PC-9 (cell line): ENCODE data around the gene DAPK2. TPM values are rescaled to one million over a fixed set of nuclear protein-coding genes. Genes with fewer than 3 reads are reported as not detected.

Experiments
- BruUV-seq: library from RNA; stranded (reverse); fragments of 400-500 nt; replicated peaks from 2 replicates; lab custom pipeline; 2021; lab: Mats Ljungman, UMichigan
- CTCF ChIA-PET: fragments of 300-600 bp; sonication (Branson Sonifier 250); formaldehyde crosslinking; loops from one replicate; lab custom pipeline; 2022; ENCODE audit warnings: antibody characterized with exemption; lab: Charles Lee
- POLR2A ChIA-PET: fragments of 300-600 bp; sonication (Branson Sonifier 250); formaldehyde crosslinking; loops from one replicate; lab custom pipeline; 2022; ENCODE audit warnings: antibody characterized with exemption; ENCODE audit not compliant: unreplicated experiment; lab: Charles Lee
- DNase-seq, 2 experiments: peaks; one replicate each; pipeline versions ENCODE4 v3.0.0 to v3.0.0-alpha.2; 2015 to 2022; ENCODE audit warnings: mixed read lengths in 1 of 2
- H2AFZ ChIP-seq: fragments of 200-600 bp; sonication (generic); 2 replicates; pipeline ENCODE4 v1.8.1; 2017; ENCODE audit warnings: antibody characterized with exemption
- H3F3A ChIP-seq: fragments of 200-600 bp; sonication (generic); 2 replicates; pipeline ENCODE4 v1.8.1; 2017; ENCODE audit warnings: antibody characterized with exemption, mild to moderate bottlenecking, low read depth; ENCODE audit not compliant: insufficient read depth
- H3K27ac ChIP-seq: fragments of 200-600 bp; sonication (generic); 2 replicates; pipeline ENCODE4 v1.6.1; 2016; ENCODE audit warnings: mixed run types
- H3K27me3 ChIP-seq: fragments of 200-600 bp; sonication (generic); 2 replicates; pipeline ENCODE4 v1.6.1; 2016; ENCODE audit warnings: low read depth, mixed run types; ENCODE audit not compliant: insufficient read depth
- H3K36me3 ChIP-seq: fragments of 200-600 bp; sonication (generic); 2 replicates; pipeline ENCODE4 v1.6.1; 2016; ENCODE audit warnings: low read depth, mixed run types
- H3K4me1 ChIP-seq: fragments of 200-600 bp; sonication (generic); replicated peaks from 2 replicates; pipeline ENCODE4 v1.6.1; 2016; ENCODE audit warnings: mixed run types; ENCODE audit not compliant: insufficient read depth
- H3K4me2 ChIP-seq: fragments of 200-600 bp; sonication (generic); 2 replicates; pipeline ENCODE4 v1.6.1; 2017; ENCODE audit warnings: mixed run types
- H3K4me3 ChIP-seq: fragments of 200-600 bp; sonication (generic); 2 replicates; pipeline ENCODE4 v1.6.1; 2016; ENCODE audit warnings: mixed run types
- H3K79me2 ChIP-seq: fragments of 200-600 bp; sonication (generic); 2 replicates; pipeline ENCODE4 v1.6.1; 2017; ENCODE audit warnings: low read depth, mixed run types
- H3K9me2 ChIP-seq: fragments of 200-600 bp; sonication (generic); 2 replicates; pipeline ENCODE4 v1.8.1; 2017; ENCODE audit warnings: mild to moderate bottlenecking; ENCODE audit not compliant: insufficient read depth
- H3K9me3 ChIP-seq: fragments of 200-600 bp; sonication (generic); 2 replicates; pipeline ENCODE4 v1.8.1; 2016; ENCODE audit warnings: low read depth; ENCODE audit not compliant: insufficient read depth
- H4K20me1 ChIP-seq: fragments of 200-600 bp; sonication (generic); 2 replicates; pipeline ENCODE4 v1.8.1; 2017; ENCODE audit not compliant: insufficient read depth
- CTCF ChIP-seq: fragments of 200-600 bp; sonication (generic); conservative IDR thresholded peaks from 2 replicates; pipeline ENCODE4 v1.6.1; 2017; ENCODE audit warnings: mixed run types, antibody characterized with exemption, mild to moderate bottlenecking, moderate library complexity
- EZH2 ChIP-seq: fragments of 200-600 bp; sonication (generic); IDR thresholded peaks from 2 replicates; pipeline ENCODE4 v1.8.0; 2017; ENCODE audit warnings: antibody characterized with exemption, low read depth
- intact Hi-C: fragments of 100-400 bp; cut with micrococcal nuclease; formaldehyde crosslinking; loops from one replicate; pipeline ENCODE4 v1.10.0; 2022; ENCODE audit not compliant: unreplicated experiment
- microRNA-seq: library from miRNA; unstranded; fragments of <30 nt; microRNA quantifications from one replicate; pipeline ENCODE4 v1.2.0, GENCODE V29; 2021; ENCODE audit warnings: borderline number of aligned reads, borderline replicate concordance
- total RNA-seq: library from RNA; stranded (reverse); gene quantifications from 2 replicates; pipeline ENCODE4 v1.2.3, GENCODE V29; 2021

The DAPK2 gene
- total RNA-seq, 1 experiment from 2014 or later, result 11.0 TPM

GRCh38 chr15:63858881-63859280 lies 187.4 kb downstream of the DAPK2 start:
- Histone ChIP-seq H3K9me3 (no peaks in the 10 kb centered on the region), H4K20me1 (no peaks in the 10 kb centered on the region), H3K36me3 (no peaks in the 10 kb centered on the region), H3K4me1 (peaks cover 24% of the 10 kb centered on the region), H3K79me2 (no peaks in the 10 kb centered on the region), H3K27ac (no peak overlapping the region), H3K27me3 (no peaks in the 10 kb centered on the region), H3K4me2 (no peak overlapping the region), H3K9me2 (no peaks in the 10 kb centered on the region), H3F3A (peaks cover 16% of the 10 kb centered on the region; the same call in 1 of the 2 replicates), H2AFZ (no peak overlapping the region), H3K4me3 (no peak overlapping the region)
- no TSS peak for BruUV-seq
- intact Hi-C loops, result no loop called here
- no peak for TF ChIP-seq EZH2
- TF ChIP-seq CTCF, result no peak
- ChIA-PET POLR2A (no interaction called here), CTCF (no interaction called here)
- DNase-seq, result peak; percentile 35 to 78

GRCh38 chr15:63858448-63858847 lies 187.8 kb downstream of the DAPK2 start:
- intact Hi-C loops, result no loop called here
- peaks cover 24% of the 10 kb centered on the region for H3K4me1 ChIP-seq
- H3K36me3 ChIP-seq, result no peaks in the 10 kb centered on the region
- no peaks in the 10 kb centered on the region for H4K20me1 ChIP-seq
- H3K4me2 ChIP-seq, result no peak overlapping the region
- CTCF ChIA-PET, result no interaction called here
- peaks cover 16% of the 10 kb centered on the region; the same call in 1 of the 2 replicates for H3F3A ChIP-seq
- H3K27me3 ChIP-seq, result no peaks in the 10 kb centered on the region
- BruUV-seq, result no TSS peak
- no peaks in the 10 kb centered on the region for H3K9me2 ChIP-seq
- POLR2A ChIA-PET, result no interaction called here
- H3K27ac ChIP-seq, result no peak overlapping the region
- no peak overlapping the region for H3K4me3 ChIP-seq
- no peak overlapping the region for H2AFZ ChIP-seq
- H3K9me3 ChIP-seq, result no peaks in the 10 kb centered on the region
- no peak for DNase-seq
- H3K79me2 ChIP-seq, result no peaks in the 10 kb centered on the region
- no peak for TF ChIP-seq EZH2
- TF ChIP-seq CTCF, result no peak

GRCh38 chr15:63857461-63857856 lies 188.8 kb downstream of the DAPK2 start:
- Histone ChIP-seq H3K27me3 (no peaks in the 10 kb centered on the region), H3K4me1 (peaks cover 24% of the 10 kb centered on the region), H3K79me2 (no peaks in the 10 kb centered on the region), H3K27ac (peak overlapping the region; percentile 46), H3F3A (peaks cover 16% of the 10 kb centered on the region; the same call in 1 of the 2 replicates), H2AFZ (no peak overlapping the region), H3K4me3 (no peak overlapping the region), H3K9me3 (no peaks in the 10 kb centered on the region), H3K4me2 (peak overlapping the region; percentile 12; the same call in 1 of the 2 replicates), H4K20me1 (no peaks in the 10 kb centered on the region), H3K36me3 (no peaks in the 10 kb centered on the region), H3K9me2 (no peaks in the 10 kb centered on the region)
- TF ChIP-seq CTCF (no peak), EZH2 (no peak)
- ChIA-PET CTCF (no interaction called here), POLR2A (no interaction called here)
- DNase-seq, result no peak
- no TSS peak for BruUV-seq
- intact Hi-C loops, result no loop called here

Small RNA genes within 50 kb of the gene (microRNA-seq; reads per million reads assigned to microRNA genes)
- not detected for gene MIR422A

Other genes starting within 250 kb of the DAPK2 start
- 46.6 and 47.0 TPM in 2 replicates for gene HERC1, start 212.5 kb downstream of the DAPK2 start, total RNA-seq
- gene CIAO2A, start 47.4 kb upstream of the DAPK2 start, total RNA-seq, result 72.1 and 76.3 TPM in 2 replicates
- gene SNX1, start 49.5 kb upstream of the DAPK2 start, total RNA-seq, result 114 and 137 TPM in 2 replicates
- 0.33 and 0.40 TPM in 2 replicates for gene SNX22, start 105.2 kb upstream of the DAPK2 start, total RNA-seq
- gene PPIB, start 116.5 kb upstream of the DAPK2 start, total RNA-seq, result 308 and 345 TPM in 2 replicates